BLaER1 treated with 17β-estradiol and CSF1 and Interleukin-3, amounts not matched to agents 10 nM and 100 nM (cell line): ENCODE measurements around the gene ANKRD10.

ENCODE experiments used
- H3K27ac ChIP-seq, 11 experiments: shearing (Covaris generic); formaldehyde crosslinking; 2 replicates each; pipeline ENCODE4 v1.8.1; 2022
- H3K27me3 ChIP-seq, 11 experiments: shearing (Covaris generic); formaldehyde crosslinking; 2 replicates each; pipeline ENCODE4 v1.8.1; 2022
- H3K36me3 ChIP-seq, 11 experiments: shearing (Covaris generic); formaldehyde crosslinking; 2 replicates each; pipeline ENCODE4 v1.8.1; 2022
- H3K4me1 ChIP-seq, 10 experiments: shearing (Covaris generic); formaldehyde crosslinking; 2 replicates each; pipeline ENCODE4 v1.8.1; 2022
- H3K4me2 ChIP-seq, 11 experiments: shearing (Covaris generic); formaldehyde crosslinking; 2 replicates each; pipeline ENCODE4 v1.8.1; 2022
- H3K4me3 ChIP-seq, 10 experiments: shearing (Covaris generic); formaldehyde crosslinking; 2 replicates each; pipeline ENCODE4 v1.8.1; 2022
- H3K9ac ChIP-seq, 11 experiments: shearing (Covaris generic); formaldehyde crosslinking; 2 replicates each; pipeline ENCODE4 v1.8.1; 2022
- H3K9me3 ChIP-seq, 11 experiments: shearing (Covaris generic); formaldehyde crosslinking; replicated peaks in 1 of 11; 2 replicates each; pipeline ENCODE4 v1.8.1; 2022
- H4K20me1 ChIP-seq, 11 experiments: shearing (Covaris generic); formaldehyde crosslinking; 2 replicates each; pipeline ENCODE4 v1.8.1; 2022
- Cebpa-rat ChIP-seq, 11 experiments: shearing (Covaris generic); IDR thresholded peaks; 2 replicates each; pipeline ENCODE4 v1.8.1; 2022

ANKRD10 gene

DNA sequence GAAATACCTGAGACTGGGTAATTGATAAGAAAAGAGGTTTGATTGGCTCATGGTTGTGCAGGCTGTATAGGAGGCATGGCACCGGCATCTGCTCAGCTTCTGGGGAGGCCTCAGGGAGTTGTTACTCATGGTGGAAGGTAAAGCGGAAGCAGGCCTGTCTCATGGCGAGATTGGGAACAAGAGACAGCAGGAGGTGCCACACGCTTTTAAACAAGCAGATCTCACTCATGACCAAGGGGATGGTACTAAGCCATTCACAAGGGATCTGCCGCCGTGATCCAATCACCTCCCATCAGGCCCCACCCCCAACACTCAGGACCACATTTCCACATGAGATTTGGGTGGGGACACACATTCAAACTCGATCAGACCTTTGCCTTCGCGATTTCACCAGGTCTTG is 86.2 kb downstream of the ANKRD10 start:
- H3K4me3 ChIP-seq = no peak overlapping the region
- H4K20me1 ChIP-seq = no peaks in the 10 kb centered on the region
- TF ChIP-seq Cebpa-rat (IDR thresholded peaks at IDR 0.05) = no peak
- H3K4me1 ChIP-seq = no peaks in the 10 kb centered on the region
- no peak overlapping the region for H3K27ac ChIP-seq
- H3K9me3 ChIP-seq = peaks cover 0 to 12% (median 0%) of the 10 kb centered on the region in 11 experiments; a peak in 5 of 22 replicates
- H3K4me2 ChIP-seq = no peak overlapping the region
- no peak overlapping the region for H3K9ac ChIP-seq
- H3K36me3 ChIP-seq = no peaks in the 10 kb centered on the region
- H3K27me3 ChIP-seq = no peaks in the 10 kb centered on the region
